ENCODE data around the gene FRMD8.

- TF ChIP-seq CTCF (IDR thresholded peaks at IDR 0.05; ENCODE audit: poor library complexity, severe bottlenecking) (no peak), SMC3 (conservative IDR thresholded peaks at IDR 0.05; ENCODE audit: poor library complexity) (no peak), REST (IDR thresholded peaks at IDR 0.05; ENCODE audit: borderline replicate concordance) (no peak), EP300 (conservative IDR thresholded peaks at IDR 0.05; ENCODE audit: poor library complexity, severe bottlenecking) (no peak)
Measured at GRCh38 chr11:65355776-65356393, 30.6 kb upstream of the FRMD8 start.

Measured in neural cell (in vitro differentiated cells).